Omental fat pad (tissue), 4 donors: ENCODE data around the gene ZNF419. TPM values are rescaled to one million over a fixed set of nuclear protein-coding genes. Genes with fewer than 3 reads are reported as not detected.

Experiments used
- ATAC-seq: fragments of 150-250 bp; one replicate; pipeline ENCODE4 v1.9.1; 2016; ENCODE audit warnings: mild to moderate bottlenecking, moderate library complexity; ENCODE audit not compliant: low FRiP score
- DNase-seq: peaks from one replicate; pipeline ENCODE4 v3.0.0-alpha.2; 2019; ENCODE audit warnings: low spot score
- total RNA-seq, 4 donors: library from RNA; depleted of rRNA; stranded (reverse); fragments of >200 nt; gene quantifications; one replicate each; pipeline ENCODE4 v1.1.0, GENCODE V29; 2016
- TF ChIP-seq, protein P1 (sequence below), 3 donors: fragments of 450-650 bp; IDR thresholded peaks; one replicate each; pipeline ENCODE4 v1.5.1; 2016 to 2017; ENCODE audit warnings: antibody characterized with exemption in 3 of 3, mild to moderate bottlenecking in 3 of 3, moderate library complexity in 2 of 3

ZNF419 gene
- 10 to 100 TPM in 3 of 4 donors, 1 to 10 TPM in 1; 5.8 to 14.8 (median 12.5) TPM for total RNA-seq

DNA sequence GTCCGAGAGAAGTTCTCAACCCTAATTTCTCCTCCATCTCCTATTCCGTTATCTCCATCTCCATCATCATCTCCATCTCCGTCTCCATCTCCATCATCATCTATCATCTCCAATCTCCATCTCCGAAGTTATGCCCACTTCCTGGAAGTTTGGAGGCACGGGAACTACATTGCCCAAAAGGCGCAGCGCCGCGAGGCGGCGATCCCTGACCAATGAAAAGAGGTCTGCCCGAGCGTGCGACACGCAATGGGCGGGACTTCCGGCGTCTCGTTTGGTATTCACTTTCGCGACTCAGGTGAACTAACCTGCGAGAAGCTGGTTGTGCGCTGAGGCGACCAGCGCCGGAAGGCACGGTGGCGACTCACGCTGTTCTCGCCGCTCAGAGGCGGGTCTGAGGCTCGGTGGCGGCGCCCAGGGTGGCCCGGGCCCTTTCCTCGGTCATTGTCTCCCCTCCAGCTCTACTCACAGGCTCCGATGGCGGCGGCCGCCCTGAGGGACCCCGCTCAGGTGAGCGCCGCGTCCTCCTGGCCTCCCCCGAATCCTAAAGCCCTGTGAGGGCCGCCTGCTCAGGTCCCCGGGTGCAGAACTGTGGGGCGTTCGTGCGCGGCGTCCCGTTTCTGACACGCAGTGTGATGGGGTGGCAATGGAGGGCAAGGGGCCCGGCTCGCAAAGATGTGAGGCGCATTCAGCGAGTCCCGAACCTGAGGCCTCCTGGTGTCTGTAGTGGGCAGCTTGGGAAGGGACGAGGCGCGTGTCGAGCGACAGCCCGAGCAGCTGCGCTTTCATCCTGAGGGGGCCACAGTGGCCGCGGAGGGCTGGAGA lies at the start of gene ZNF419:
Gene ZNF419, plus strand, starts transcription at position 274 of the 822 bp plus-strand sequence. Its CDS starts 201 bp downstream, at position 475.
- peak; percentile 89 for ATAC-seq
- peak; percentile 79 for DNase-seq

DNA sequence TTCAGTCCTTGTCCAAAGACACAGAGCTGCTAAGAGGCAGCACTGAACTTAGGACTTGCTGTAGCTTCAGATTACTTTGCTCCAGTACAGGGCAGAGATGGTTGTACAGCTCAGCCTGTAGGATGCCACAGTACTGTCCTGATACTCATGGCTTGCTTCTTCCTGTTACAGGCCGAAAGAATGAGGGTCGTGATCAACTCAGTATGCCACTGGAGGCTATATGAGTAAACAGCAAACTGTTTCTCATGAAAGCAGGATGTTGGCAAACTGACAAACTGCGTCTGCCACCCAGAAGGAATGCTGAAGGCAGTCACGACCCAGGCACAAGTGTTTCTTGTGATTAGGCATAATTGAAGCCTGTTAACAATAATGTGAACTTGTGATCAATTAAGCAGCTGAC lies 49.6 kb upstream of the ZNF419 start:
- no peak for DNase-seq
- no peak for ATAC-seq
- TF ChIP-seq, protein P1, sequence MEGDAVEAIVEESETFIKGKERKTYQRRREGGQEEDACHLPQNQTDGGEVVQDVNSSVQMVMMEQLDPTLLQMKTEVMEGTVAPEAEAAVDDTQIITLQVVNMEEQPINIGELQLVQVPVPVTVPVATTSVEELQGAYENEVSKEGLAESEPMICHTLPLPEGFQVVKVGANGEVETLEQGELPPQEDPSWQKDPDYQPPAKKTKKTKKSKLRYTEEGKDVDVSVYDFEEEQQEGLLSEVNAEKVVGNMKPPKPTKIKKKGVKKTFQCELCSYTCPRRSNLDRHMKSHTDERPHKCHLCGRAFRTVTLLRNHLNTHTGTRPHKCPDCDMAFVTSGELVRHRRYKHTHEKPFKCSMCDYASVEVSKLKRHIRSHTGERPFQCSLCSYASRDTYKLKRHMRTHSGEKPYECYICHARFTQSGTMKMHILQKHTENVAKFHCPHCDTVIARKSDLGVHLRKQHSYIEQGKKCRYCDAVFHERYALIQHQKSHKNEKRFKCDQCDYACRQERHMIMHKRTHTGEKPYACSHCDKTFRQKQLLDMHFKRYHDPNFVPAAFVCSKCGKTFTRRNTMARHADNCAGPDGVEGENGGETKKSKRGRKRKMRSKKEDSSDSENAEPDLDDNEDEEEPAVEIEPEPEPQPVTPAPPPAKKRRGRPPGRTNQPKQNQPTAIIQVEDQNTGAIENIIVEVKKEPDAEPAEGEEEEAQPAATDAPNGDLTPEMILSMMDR (IDR thresholded peaks at IDR 0.05): no peak

DNA sequence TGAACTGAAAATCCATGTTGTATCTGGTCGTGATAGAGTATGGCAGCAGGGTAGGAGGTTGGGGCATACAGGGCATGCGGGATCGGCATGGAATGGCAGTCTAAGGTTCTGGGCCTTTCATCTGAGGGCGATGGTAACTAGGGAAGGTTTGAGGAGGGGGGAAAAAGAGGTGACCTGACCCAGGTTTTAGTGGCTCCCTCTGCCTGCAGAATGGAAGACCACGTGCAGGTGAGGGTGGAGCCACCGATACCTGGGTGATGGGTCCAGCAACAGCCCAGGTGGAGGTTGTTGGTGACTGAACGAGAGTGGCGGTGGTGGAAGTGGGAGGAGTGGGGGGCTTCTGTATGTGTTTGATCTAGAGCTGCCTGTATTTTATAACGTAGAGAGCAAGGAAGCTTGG lies 48.6 kb upstream of the ZNF419 start:
- ATAC-seq: no peak
- TF ChIP-seq, protein P1 (IDR thresholded peaks at IDR 0.05): no peak
- no peak for DNase-seq

DNA sequence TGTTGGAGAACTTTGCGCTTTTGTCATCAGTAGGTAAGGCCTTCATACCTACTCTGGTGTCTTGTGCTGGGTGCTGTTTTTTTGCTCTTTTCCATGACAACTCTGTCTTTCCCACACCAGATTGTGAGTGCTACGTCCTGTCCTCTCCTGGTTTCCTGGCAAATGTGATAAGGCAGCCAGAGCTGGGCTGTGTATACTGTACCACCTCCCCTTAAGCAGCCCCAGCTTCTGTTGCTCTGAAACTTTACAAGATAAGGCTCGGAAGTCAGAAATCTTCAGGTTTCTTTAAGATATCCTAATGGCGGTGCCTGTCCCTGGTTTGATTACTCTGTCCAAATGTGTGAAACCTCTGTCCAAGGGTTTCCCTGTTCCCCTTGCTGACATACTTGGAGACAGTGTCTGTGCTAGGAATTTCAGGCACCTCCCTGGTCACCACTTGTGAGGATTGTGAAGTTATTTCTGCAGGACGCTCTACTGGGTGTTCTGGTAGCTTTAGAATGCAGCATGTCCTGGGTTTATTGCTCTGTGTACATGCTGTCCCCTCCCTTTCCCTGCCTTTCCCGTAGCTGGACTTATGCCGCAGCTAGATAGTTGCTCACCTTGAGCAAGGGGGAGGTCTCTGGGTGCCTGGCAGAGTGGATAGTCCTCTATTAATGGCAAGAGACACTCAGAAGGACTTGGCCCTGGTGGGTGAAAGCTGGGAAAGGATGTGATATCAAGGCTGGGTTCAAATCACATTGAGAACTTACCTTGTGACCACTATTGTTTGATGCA lies 45.4 kb upstream of the ZNF419 start:
- DNase-seq (no peak), ATAC-seq (no peak)
- TF ChIP-seq, protein P1 (IDR thresholded peaks at IDR 0.05): no peak

DNA sequence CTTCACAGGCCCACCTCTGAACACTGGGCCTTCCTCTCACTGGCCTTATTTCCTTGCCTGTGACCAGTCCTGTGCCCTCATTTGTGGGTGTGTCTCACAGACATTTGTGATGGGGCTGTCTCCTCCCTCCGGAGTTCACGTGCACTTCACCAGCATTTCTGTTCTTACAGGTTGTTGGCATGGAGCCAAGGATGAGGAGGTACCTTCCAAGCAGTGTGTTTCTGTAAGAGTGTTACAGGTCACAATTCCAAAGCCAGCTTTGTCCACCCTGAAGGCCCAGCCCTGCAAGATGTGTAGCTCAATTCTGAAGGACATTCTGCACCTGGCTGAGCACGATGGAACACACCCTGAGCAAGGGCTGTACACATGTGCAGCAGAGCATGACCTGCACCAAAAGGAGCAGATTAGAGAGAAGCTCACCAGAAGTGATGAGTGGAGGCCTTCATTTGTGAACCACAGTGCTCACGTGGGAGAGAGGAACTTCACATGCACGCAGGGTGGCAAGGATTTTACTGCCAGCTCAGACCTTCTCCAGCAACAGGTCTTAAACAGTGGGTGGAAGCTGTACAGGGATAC lies 44.3 kb upstream of the ZNF419 start:
- TF ChIP-seq, protein P1 (IDR thresholded peaks at IDR 0.05): no peak
- ATAC-seq (no peak), DNase-seq (no peak)

DNA sequence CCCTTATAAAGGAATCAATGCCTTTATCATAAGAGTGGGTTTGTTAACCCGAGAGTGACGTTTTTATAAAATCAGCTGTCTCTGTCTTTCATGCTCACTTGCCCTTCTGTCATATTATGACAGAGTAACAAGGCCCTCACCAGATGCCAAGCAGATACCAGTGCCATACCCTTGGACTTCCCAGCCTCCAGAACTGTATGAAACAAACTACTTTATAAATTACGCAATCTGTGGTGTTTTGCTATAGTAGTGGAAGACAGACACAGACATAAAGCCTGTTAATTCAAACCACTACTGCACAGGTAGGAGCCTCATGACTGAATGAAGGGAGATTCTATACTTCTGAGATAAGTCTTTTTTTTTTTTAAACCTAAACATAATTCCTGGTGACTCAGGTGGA lies 35.2 kb upstream of the ZNF419 start:
- DNase-seq: no peak
- TF ChIP-seq, protein P1 (IDR thresholded peaks at IDR 0.05): no peak
- no peak for ATAC-seq

DNA sequence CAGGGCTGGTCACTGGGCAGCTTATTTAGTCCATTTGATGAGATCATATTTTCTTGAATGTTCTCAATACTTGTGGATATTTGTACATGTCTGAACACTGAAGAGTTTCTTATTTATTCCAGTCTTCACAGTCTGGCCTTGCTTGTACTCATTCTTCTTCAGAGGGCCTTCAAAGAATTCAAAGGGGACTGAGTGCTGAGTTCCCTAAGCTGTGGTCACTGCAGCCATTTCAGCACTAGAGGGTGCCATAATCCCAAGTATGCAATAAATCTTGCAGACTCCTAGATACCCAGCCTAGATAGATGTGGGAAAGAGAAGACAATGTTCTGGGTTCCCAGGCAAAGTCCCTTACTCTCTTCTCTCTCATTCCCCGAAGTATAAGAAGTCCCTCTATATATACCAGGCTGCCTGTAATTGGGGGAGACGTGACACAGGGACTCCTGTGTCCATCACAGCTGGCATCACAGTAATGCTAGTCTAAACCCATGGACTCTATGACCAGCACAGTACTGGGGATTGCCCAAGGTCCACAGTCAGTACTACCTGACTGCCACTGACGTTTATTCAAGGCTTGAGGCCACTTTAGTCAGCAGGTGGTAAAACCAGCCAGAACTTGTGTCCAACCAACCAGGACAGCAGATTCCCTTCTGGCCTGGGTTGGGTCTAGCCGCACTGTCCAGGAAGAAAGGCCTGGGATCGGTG lies 21.7 kb upstream of the ZNF419 start:
- DNase-seq: no peak
- TF ChIP-seq, protein P1 (IDR thresholded peaks at IDR 0.05): no peak
- ATAC-seq: no peak
